GM13977 (cell line): ENCODE data around the gene TRIM67.
A peak's percentile ranks its signal among the peaks of the same experiment; 100 is the strongest.

Experiments used
- DNase-seq: peaks from one replicate; pipeline ENCODE4 v3.0.0; 2012; ENCODE audit warnings: low spot score
- in situ Hi-C: fragments of 300-500 bp; cut with MboI; formaldehyde crosslinking; loops from one replicate; pipeline ENCODE4 v1.12.0; 2022; ENCODE audit warnings: low sequenced_read_pairs, low pct_unique_long_range_greater_than_20kb, mixed read lengths, inconsistent platforms; ENCODE audit not compliant: unreplicated experiment
- TF ChIP-seq, protein P1 (sequence below): IDR thresholded peaks from 2 replicates; pipeline ENCODE4 v1.5.1; 2012; ENCODE audit warnings: mild to moderate bottlenecking, control low read depth; ENCODE audit not compliant: insufficient read depth; ENCODE audit errors: extremely low read depth, missing control alignments

The TRIM67 gene

DNA sequence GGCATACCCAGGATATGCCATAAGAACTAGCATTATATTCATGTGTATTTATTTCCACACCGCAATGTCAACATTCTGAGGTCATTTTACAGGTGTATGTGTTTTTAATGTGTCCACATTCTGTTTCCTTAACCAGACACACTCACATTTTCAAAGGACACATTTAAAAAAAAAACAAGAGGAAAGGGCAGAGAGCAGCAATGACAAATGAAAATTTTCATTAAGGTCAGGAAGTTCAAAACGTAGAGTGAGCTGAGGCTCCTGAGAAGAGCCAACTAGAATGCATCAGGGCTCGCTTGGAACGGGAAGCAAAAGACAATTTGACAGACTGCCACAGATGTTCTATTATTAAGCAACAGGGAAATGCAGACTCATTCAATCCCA, 74.3 kb downstream of the TRIM67 start:
- DNase-seq, result no peak
- in situ Hi-C loops, result no loop called here
- TF ChIP-seq, protein P1, sequence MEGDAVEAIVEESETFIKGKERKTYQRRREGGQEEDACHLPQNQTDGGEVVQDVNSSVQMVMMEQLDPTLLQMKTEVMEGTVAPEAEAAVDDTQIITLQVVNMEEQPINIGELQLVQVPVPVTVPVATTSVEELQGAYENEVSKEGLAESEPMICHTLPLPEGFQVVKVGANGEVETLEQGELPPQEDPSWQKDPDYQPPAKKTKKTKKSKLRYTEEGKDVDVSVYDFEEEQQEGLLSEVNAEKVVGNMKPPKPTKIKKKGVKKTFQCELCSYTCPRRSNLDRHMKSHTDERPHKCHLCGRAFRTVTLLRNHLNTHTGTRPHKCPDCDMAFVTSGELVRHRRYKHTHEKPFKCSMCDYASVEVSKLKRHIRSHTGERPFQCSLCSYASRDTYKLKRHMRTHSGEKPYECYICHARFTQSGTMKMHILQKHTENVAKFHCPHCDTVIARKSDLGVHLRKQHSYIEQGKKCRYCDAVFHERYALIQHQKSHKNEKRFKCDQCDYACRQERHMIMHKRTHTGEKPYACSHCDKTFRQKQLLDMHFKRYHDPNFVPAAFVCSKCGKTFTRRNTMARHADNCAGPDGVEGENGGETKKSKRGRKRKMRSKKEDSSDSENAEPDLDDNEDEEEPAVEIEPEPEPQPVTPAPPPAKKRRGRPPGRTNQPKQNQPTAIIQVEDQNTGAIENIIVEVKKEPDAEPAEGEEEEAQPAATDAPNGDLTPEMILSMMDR, result no peak

DNA sequence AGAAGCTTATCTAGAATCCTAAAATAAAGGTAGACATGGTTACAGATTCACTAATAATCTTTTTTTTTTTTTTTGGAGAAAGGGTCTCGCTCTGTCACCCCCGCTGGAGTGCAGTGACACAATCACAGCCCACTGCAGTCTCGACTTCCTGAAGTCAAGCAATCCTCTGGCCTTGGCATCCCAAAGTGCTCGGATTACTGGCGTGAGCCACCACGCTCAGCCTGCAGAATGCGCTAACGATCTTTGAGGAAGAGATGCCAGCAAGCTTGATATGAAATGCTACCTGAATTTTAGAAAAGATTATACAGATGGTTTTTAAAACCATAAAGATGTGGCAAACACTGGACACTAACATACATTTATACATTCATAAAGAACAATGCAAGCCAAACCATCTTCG, 75.1 kb downstream of the TRIM67 start:
- no peak for DNase-seq
- TF ChIP-seq, protein P1, result no peak
- in situ Hi-C loops, result no loop called here

DNA sequence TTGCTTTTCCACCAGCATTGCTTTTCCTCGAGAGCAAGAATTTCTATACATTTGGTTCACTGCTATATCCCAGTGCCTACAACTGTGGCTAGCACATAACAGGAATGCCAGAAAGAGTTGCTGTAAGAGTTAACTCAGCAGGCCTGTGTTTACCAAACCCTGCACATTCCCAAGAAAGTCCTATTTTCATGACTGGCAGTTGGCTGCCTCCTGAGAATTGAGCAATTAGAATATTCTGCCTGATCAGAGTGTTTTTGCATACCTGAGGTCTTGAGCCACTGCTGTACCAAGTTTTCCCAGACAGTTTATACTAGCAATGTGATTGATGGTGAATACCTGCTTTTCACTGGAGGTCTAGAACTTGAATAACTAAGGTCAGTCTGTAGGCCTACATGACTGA, 76.4 kb downstream of the TRIM67 start:
- no peak for DNase-seq
- TF ChIP-seq, protein P1, result no peak
- in situ Hi-C loops, result no loop called here

DNA sequence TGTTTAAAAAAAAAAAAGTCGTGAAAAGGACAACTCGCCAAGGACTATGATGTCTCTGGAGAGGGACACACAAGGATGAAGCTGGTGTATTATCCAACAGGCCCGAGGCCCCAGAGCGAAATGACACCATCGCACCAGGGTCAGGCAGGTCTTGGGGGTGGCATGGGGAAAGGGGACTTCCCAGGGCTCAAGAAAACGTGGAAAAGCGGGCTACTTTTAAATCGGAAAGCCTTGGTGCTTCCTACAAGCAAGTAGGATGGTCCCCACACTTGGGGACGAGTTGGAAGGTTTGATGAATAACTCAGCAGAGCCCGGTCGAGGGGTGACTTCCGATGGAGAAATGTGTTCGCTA, 78.6 kb downstream of the TRIM67 start:
- in situ Hi-C loops, result no loop called here
- TF ChIP-seq, protein P1, result no peak
- no peak for DNase-seq

DNA sequence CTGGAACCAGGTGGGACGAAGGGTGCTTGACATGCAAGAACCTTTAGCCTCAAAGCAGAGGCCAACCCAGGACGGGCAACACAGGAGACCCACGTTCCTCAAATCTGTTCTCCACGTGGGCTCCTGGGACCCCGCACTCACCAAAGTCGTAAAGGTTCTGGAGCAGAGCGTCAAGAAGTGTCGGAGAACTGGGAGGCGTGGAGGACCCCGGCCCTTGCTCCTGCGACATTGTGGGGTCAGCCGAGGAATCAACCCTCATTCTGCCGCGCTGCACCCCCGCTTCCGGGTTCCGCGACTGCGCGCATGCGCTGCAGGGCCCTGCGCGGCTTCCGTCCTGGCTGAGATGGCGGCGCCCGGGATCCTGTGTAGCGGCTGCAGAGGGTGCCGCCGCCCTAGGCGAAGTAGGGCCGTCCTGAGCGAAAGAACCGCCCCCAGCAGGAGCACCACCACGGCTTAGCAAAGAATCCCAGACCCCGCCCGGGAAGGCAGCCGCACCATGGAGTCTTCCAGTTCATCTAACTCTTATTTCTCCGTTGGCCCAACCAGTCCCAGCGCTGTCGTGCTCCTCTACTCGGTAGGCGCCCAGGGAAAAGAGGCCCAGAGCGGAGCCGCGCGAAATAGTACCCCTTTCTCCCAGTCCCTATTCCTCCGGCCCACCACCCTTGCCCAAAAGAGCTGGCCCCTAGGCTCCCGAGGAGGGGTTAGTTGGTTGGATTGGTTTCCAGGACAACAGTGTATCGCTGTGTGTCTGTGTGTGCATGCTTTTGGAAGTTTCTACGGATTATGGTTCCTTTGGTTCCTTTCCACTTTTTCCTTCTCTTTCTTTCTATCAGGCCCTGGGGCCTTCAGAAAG, 79.3 kb downstream of the TRIM67 start, which contains the start of gene GNPAT:
Gene GNPAT, plus strand, starts transcription at position 330 of the 853 bp plus-strand sequence. Its CDS starts 167 bp downstream, at position 497.
- peak; percentile 93 for DNase-seq
- in situ Hi-C loops, result no loop called here
- TF ChIP-seq, protein P1, result no peak

DNA sequence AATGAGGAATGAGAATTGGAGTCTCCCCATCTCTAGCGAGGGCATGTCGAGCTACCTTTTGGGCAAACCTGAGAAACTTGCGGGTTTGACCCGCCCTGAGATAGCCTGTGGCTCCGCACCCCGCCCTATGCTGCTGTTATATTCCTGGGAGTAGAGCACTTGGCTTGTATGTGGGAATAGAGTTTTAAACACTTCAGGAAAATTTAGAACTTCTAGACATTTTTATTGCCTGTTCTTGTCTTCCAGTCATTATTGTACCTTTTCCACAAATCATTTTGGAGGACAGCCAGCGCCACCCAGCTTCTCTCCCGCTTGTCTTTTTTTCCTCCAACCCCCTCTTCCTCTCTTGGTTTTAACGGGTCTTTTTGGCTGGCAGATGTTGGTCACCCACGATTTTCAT, 79.9 kb downstream of the TRIM67 start:
- in situ Hi-C loops, result no loop called here
- TF ChIP-seq, protein P1, result peak; percentile 16
- peak; percentile 46 for DNase-seq
